ENCODE results near the gene SYT17.

The SYT17 gene

GRCh38 chr16:19179546-19180490, 11.8 kb downstream of the SYT17 start:
- Histone ChIP-seq H3K36me3 (ENCODE audit: control insufficient read depth, insufficient read depth, low read length) (no peaks in the 10 kb centered on the region), H3K9ac (no peak overlapping the region), H3K4me2 (ENCODE audit: low read length) (no peak overlapping the region), H3K9me3 (ENCODE audit: control insufficient read depth, low read length) (no peaks in the 10 kb centered on the region), H3K27ac (no peak overlapping the region), H3K4me1 (peaks cover 15% of the 10 kb centered on the region), H2AFZ (no peak overlapping the region), H3K27me3 (ENCODE audit: control insufficient read depth, insufficient read depth, low read length) (no peaks in the 10 kb centered on the region), H3K4me3 (ENCODE audit: low read depth, low read length) (no peak overlapping the region), H3K79me2 (peaks cover 7% of the 10 kb centered on the region)
- TF ChIP-seq CTCF (IDR thresholded peaks at IDR 0.05), result peak; percentile 54

GRCh38 chr16:19180741-19181140, 12.7 kb downstream of the SYT17 start:
- Histone ChIP-seq H3K27ac (no peak overlapping the region), H3K27me3 (ENCODE audit: control insufficient read depth, insufficient read depth, low read length) (no peaks in the 10 kb centered on the region), H3K4me1 (peaks cover 15% of the 10 kb centered on the region), H3K9ac (no peak overlapping the region), H2AFZ (no peak overlapping the region), H3K4me2 (ENCODE audit: low read length) (no peak overlapping the region), H3K36me3 (ENCODE audit: control insufficient read depth, insufficient read depth, low read length) (no peaks in the 10 kb centered on the region), H3K9me3 (ENCODE audit: control insufficient read depth, low read length) (no peaks in the 10 kb centered on the region), H3K79me2 (peaks cover 7% of the 10 kb centered on the region), H3K4me3 (ENCODE audit: low read depth, low read length) (no peak overlapping the region)
- TF ChIP-seq CTCF (IDR thresholded peaks at IDR 0.05), result no peak

DNA sequence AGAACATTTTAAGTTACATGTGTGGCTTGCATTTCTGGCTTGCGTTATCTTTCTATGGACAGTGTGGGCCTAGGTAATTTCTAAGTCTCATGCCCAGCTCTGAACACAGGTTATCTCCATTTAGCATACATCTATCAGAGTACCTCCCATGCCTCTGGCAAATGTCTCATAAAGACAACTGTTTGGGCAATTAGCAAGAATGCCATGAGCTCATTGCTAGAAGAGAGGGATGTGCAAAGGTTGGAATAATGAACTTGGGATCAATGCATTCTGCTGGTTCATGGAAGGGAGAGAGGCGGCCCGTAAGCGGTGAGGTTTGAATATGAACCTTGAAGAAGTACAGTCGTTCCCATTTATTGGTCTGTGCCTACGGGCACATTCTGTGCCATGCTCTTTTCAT, 14.4 kb downstream of the SYT17 start:
- Histone ChIP-seq H3K4me1 (peaks cover 15% of the 10 kb centered on the region), H3K9me3 (ENCODE audit: control insufficient read depth, low read length) (no peaks in the 10 kb centered on the region), H3K4me2 (ENCODE audit: low read length) (no peak overlapping the region), H3K79me2 (peaks cover 11% of the 10 kb centered on the region), H3K9ac (no peak overlapping the region), H2AFZ (no peak overlapping the region), H3K36me3 (ENCODE audit: control insufficient read depth, insufficient read depth, low read length) (no peaks in the 10 kb centered on the region), H3K27me3 (ENCODE audit: control insufficient read depth, insufficient read depth, low read length) (no peaks in the 10 kb centered on the region), H3K27ac (no peak overlapping the region), H3K4me3 (ENCODE audit: low read depth, low read length) (no peak overlapping the region)
- no peak for TF ChIP-seq CTCF (IDR thresholded peaks at IDR 0.05)

- no peak overlapping the region for H2AFZ ChIP-seq
- no peaks in the 10 kb centered on the region for H3K27me3 ChIP-seq (ENCODE audit: control insufficient read depth, insufficient read depth, low read length)
- H3K4me2 ChIP-seq (ENCODE audit: low read length), result peak overlapping the region; percentile 57
- no peak overlapping the region for H3K9ac ChIP-seq
- no peaks in the 10 kb centered on the region for H3K9me3 ChIP-seq (ENCODE audit: control insufficient read depth, low read length)
- no peak overlapping the region for H3K4me3 ChIP-seq (ENCODE audit: low read depth, low read length)
- H3K79me2 ChIP-seq, result peaks cover 11% of the 10 kb centered on the region
- H3K4me1 ChIP-seq, result peaks cover 15% of the 10 kb centered on the region
- no peak overlapping the region for H3K27ac ChIP-seq
- no peaks in the 10 kb centered on the region for H3K36me3 ChIP-seq (ENCODE audit: control insufficient read depth, insufficient read depth, low read length)
- TF ChIP-seq CTCF (IDR thresholded peaks at IDR 0.05), result no peak
Observed at GRCh38 chr16:19183187-19183586, 15.1 kb downstream of the SYT17 start.

Measured in parathyroid adenoma (tissue), 2 donors.